HepG2 (cell line): ENCODE measurements around the gene SLCO2B1. TPM values are rescaled to one million over a fixed set of nuclear protein-coding genes. Genes with fewer than 3 reads are reported as not detected.
A peak's percentile ranks its signal among the peaks of the same experiment; 100 is the strongest.

Source experiments
- ARID3A ChIP-seq: IDR thresholded peaks from 2 replicates; pipeline ENCODE4 v1.6.1; 2012; ENCODE audit warnings: low read depth, low read length, improper control_type of control experiment
- BCL6 ChIP-seq: IDR thresholded peaks from 2 replicates; pipeline ENCODE4 v1.6.1; 2016; ENCODE audit warnings: missing genetic modification reagents, missing compliant biosample characterization
- FOXJ3 ChIP-seq: sonication (generic); formaldehyde crosslinking; IDR thresholded peaks from 2 replicates; pipeline ENCODE4 v1.4.0; 2020; ENCODE audit warnings: missing genetic modification reagents, mild to moderate bottlenecking, borderline replicate concordance
- GTF3A ChIP-seq: sonication (generic); formaldehyde crosslinking; conservative IDR thresholded peaks from 2 replicates; pipeline ENCODE4 v1.4.0; 2020; ENCODE audit warnings: mild to moderate bottlenecking, missing genetic modification reagents
- KLF16 ChIP-seq, 2 experiments: sonication (generic) in 1 of 2; formaldehyde crosslinking in 1 of 2; IDR thresholded peaks; 2 replicates each; pipeline versions ENCODE4 v1.6.1 to v1.8.0; 2016 to 2023; ENCODE audit warnings: missing genetic modification reagents in 2 of 2, missing compliant biosample characterization in 1 of 2
- MIXL1 ChIP-seq: IDR thresholded peaks from 2 replicates; pipeline ENCODE4 v1.6.1; 2016
- NFE2L1 ChIP-seq: sonication (generic); formaldehyde crosslinking; IDR thresholded peaks from 2 replicates; pipeline ENCODE4 v1.4.0; 2020; ENCODE audit warnings: missing genetic modification reagents, mild to moderate bottlenecking, borderline replicate concordance
- PLRG1 ChIP-seq: fragments of 450-650 bp; conservative IDR thresholded peaks from 2 replicates; pipeline ENCODE4 v1.6.1; 2016
- PPARG ChIP-seq: conservative IDR thresholded peaks from 2 replicates; pipeline ENCODE4 v1.6.1; 2016; ENCODE audit warnings: missing biosample characterization, missing genetic modification reagents
- SIX1 ChIP-seq: sonication (generic); formaldehyde crosslinking; IDR thresholded peaks from 2 replicates; pipeline ENCODE4 v1.4.0; 2020; ENCODE audit warnings: missing genetic modification reagents, borderline replicate concordance
- SP5 ChIP-seq: IDR thresholded peaks from 2 replicates; pipeline ENCODE4 v1.6.1; 2016; ENCODE audit warnings: low read depth, borderline replicate concordance
- SYNCRIP ChIP-seq: fragments of 200-400 bp; formaldehyde crosslinking; IDR thresholded peaks from 2 replicates; pipeline ENCODE4 v1.6.1; 2018; ENCODE audit warnings: mild to moderate bottlenecking, low read depth, low read length; ENCODE audit not compliant: insufficient read depth
- TBX2 ChIP-seq: sonication (generic); formaldehyde crosslinking; IDR thresholded peaks from 2 replicates; pipeline ENCODE4 v1.5.0; 2020; ENCODE audit warnings: missing genetic modification reagents, mild to moderate bottlenecking, borderline replicate concordance
- THRA ChIP-seq: sonication (generic); formaldehyde crosslinking; IDR thresholded peaks from 2 replicates; pipeline ENCODE4 v1.4.0; 2020; ENCODE audit warnings: missing genetic modification reagents, borderline replicate concordance
- ZBED4 ChIP-seq: sonication (generic); formaldehyde crosslinking; IDR thresholded peaks from 2 replicates; pipeline ENCODE4 v1.4.0; 2020; ENCODE audit warnings: missing genetic modification reagents, borderline replicate concordance
- ZBTB34 ChIP-seq: sonication (generic); formaldehyde crosslinking; IDR thresholded peaks from 2 replicates; pipeline ENCODE4 v1.8.0; 2022; ENCODE audit warnings: mild to moderate bottlenecking, missing genetic modification reagents
- ZNF180 ChIP-seq: sonication (generic); formaldehyde crosslinking; IDR thresholded peaks from 2 replicates; pipeline ENCODE4 v1.4.0; 2020; ENCODE audit warnings: low read depth, missing genetic modification reagents, borderline replicate concordance
- ZNF207 ChIP-seq: fragments of 450-650 bp; IDR thresholded peaks from 2 replicates; pipeline ENCODE4 v1.6.1; 2016; ENCODE audit warnings: antibody characterized with exemption, borderline replicate concordance
- ZNF275 ChIP-seq: sonication (generic); formaldehyde crosslinking; IDR thresholded peaks from 2 replicates; pipeline ENCODE4 v1.8.0; 2022; ENCODE audit warnings: missing genetic modification reagents, mild to moderate bottlenecking, inconsistent platforms, borderline replicate concordance
- ZNF569 ChIP-seq: sonication (generic); formaldehyde crosslinking; IDR thresholded peaks from 2 replicates; pipeline ENCODE4 v1.5.0; 2020; ENCODE audit warnings: mild to moderate bottlenecking, missing genetic modification reagents, moderate library complexity, borderline replicate concordance
- ZNF792 ChIP-seq: IDR thresholded peaks from 2 replicates; pipeline ENCODE4 v1.6.1; 2016
- polyA plus RNA-seq, 8 experiments: library from polyadenylated mRNA; depleted of rRNA in 3 of 8; stranded (reverse) in 7 of 8; unstranded in 1 of 8; fragments of >200 nt; fragmentation: Illumina TruSeq in 4 of 8; extraction: Trizol in 4 of 8; gene quantifications; 2 replicates each; pipeline versions ENCODE4 v1.2.1 to v1.2.3, GENCODE V29; 2011 to 2016; ENCODE audit warnings: low read depth in 4 of 8, missing spikeins in 1 of 8, mixed read lengths in 1 of 8; ENCODE audit not compliant: insufficient read depth in 1 of 8
- total RNA-seq, 5 experiments: library from RNA; depleted of rRNA; stranded (reverse); fragments of >200 nt; fragmentation: Illumina TruSeq; extraction: Trizol; gene quantifications; 2 replicates each; pipeline ENCODE4 v1.2.3, GENCODE V29; 2016; ENCODE audit warnings: low read depth in 1 of 5

Gene SLCO2B1
- total and polyA plus RNA-seq, 2 of the 13 experiments (the other 11 are each of a cell fraction or from before 2014, with no cell fraction given), result 15.3 to 19.8 TPM

- TF ChIP-seq THRA (CRISPR knock-in tag), result peak; percentile 65
- TF ChIP-seq ZNF569 (CRISPR knock-in tag), result no peak
- peak; percentile 80; the same call in 1 of the 2 replicates for TF ChIP-seq MIXL1 (CRISPR knock-in tag)
- TF ChIP-seq GTF3A (CRISPR knock-in tag), result no peak
- peak in 1 of 2 experiments; percentile 79; a peak in 2 of 4 replicates for TF ChIP-seq KLF16 (CRISPR knock-in tag; IDR thresholded peaks at IDR 0.05)
- no peak for TF ChIP-seq SP5 (CRISPR knock-in tag)
- no peak for TF ChIP-seq PLRG1
- no peak for TF ChIP-seq ZNF207
- TF ChIP-seq FOXJ3, result no peak
- no peak for TF ChIP-seq SIX1 (CRISPR knock-in tag)
- TF ChIP-seq NFE2L1 (CRISPR knock-in tag), result no peak
- TF ChIP-seq BCL6 (CRISPR knock-in tag), result peak; percentile 21; the same call in 1 of the 2 replicates
- TF ChIP-seq ZNF180 (CRISPR knock-in tag), result no peak
- no peak; the same call in 1 of the 2 replicates for TF ChIP-seq PPARG (CRISPR knock-in tag)
- TF ChIP-seq ZNF275, result no peak
- no peak for TF ChIP-seq SYNCRIP
- peak; percentile 80 for TF ChIP-seq ZNF792
- peak; percentile 74 for TF ChIP-seq ZBED4 (CRISPR knock-in tag)
- 0 out of 2 replicates have a peak, but pooled peaks have one; percentile 16 for TF ChIP-seq TBX2 (CRISPR knock-in tag)
- TF ChIP-seq ZBTB34 (CRISPR knock-in tag), result no peak
- TF ChIP-seq ARID3A, result no peak
Measured at GRCh38 chr11:75233754-75234172, 82.9 kb downstream of the SLCO2B1 start (continued).
